Coronary artery (tissue), 2 donors: ENCODE measurements around the gene MED17.
A peak's percentile ranks its signal among the peaks of the same experiment; 100 is the strongest.

ENCODE experiments used
- DNase-seq: peaks from one replicate; pipeline ENCODE4 v3.0.0-alpha.2; 2017; ENCODE audit warnings: low spot score
- H3K27ac ChIP-seq, 2 donors: fragments of 200-600 bp; sonication (generic); one replicate each; pipeline ENCODE4 v1.5.1; 2016 to 2019
- H3K4me3 ChIP-seq: fragments of 200-600 bp; sonication (generic); 2 replicates; pipeline ENCODE4 v1.5.1; 2016; ENCODE audit warnings: mild to moderate bottlenecking, moderate library complexity
- CTCF ChIP-seq: fragments of 200-600 bp; sonication (generic); IDR thresholded peaks from one replicate; pipeline ENCODE4 v1.5.1; 2019; ENCODE audit warnings: antibody characterized with exemption

MED17 gene

GRCh38 chr11:93849201-93849600, 65.1 kb downstream of the MED17 start:
- H3K4me3 ChIP-seq: peak overlapping the region; percentile 77
- DNase-seq: no peak
- TF ChIP-seq CTCF: no peak
- no peak overlapping the region for H3K27ac ChIP-seq

GRCh38 chr11:93849751-93850593, 65.9 kb downstream of the MED17 start:
- H3K4me3 ChIP-seq: peak overlapping the region; percentile 77
- no peak overlapping the region for H3K27ac ChIP-seq
- no peak for TF ChIP-seq CTCF
- DNase-seq: no peak

GRCh38 chr11:93850594-93851018, 66.5 kb downstream of the MED17 start, which contains the start of gene VSTM5:
VSTM5 (minus strand) TSS chr11:93850618; CDS start chr11:93850502, 116 bp downstream.
- peak within 1 kb of the TSS; percentile 77 for H3K4me3 ChIP-seq
- no peak for TF ChIP-seq CTCF
- DNase-seq: no peak
- no peak within 1 kb of the TSS for H3K27ac ChIP-seq

- no peak overlapping the region for H3K4me3 ChIP-seq
- H3K27ac ChIP-seq: no peak overlapping the region
- DNase-seq: no peak
- no peak for TF ChIP-seq CTCF
Observed at GRCh38 chr11:93852242-93852641, 68.2 kb downstream of the MED17 start.

GRCh38 chr11:93857413-93858120, 73.5 kb downstream of the MED17 start:
- DNase-seq: no peak
- no peak for TF ChIP-seq CTCF
- no peak overlapping the region for H3K27ac ChIP-seq
- H3K4me3 ChIP-seq: no peak overlapping the region

- DNase-seq: no peak
- TF ChIP-seq CTCF: no peak
- no peak overlapping the region for H3K4me3 ChIP-seq
- H3K27ac ChIP-seq: no peak overlapping the region
Observed at GRCh38 chr11:93858121-93858775, 74.2 kb downstream of the MED17 start.
